Caco-2 (cell line): ENCODE data around the gene MRE11. TPM values are rescaled to one million over a fixed set of nuclear protein-coding genes. Genes with fewer than 3 reads are reported as not detected.
"Not testable (repeated sequence)": the region's sequence is repeated elsewhere in the genome, so short reads cannot be mapped to it uniquely, and the experiment has no call there.

ENCODE experiments used
- BruUV-seq: library from RNA; stranded (reverse); fragments of 400-500 nt; replicated peaks from 2 replicates; lab custom pipeline; 2021; lab: Mats Ljungman, UMichigan
- CTCF ChIA-PET: fragments of 300-600 bp; sonication (Branson Sonifier 250); formaldehyde crosslinking; loops from one replicate; lab custom pipeline; 2022; ENCODE audit warnings: antibody characterized with exemption; lab: Charles Lee
- POLR2A ChIA-PET: fragments of 300-600 bp; sonication (Branson Sonifier 250); formaldehyde crosslinking; loops from one replicate; lab custom pipeline; 2022; ENCODE audit warnings: antibody characterized with exemption; lab: Charles Lee
- DNase-seq, 2 experiments: peaks; one replicate each; pipeline versions ENCODE4 v3.0.0 to v3.0.0-alpha.2; 2020 to 2022
- H3K27me3 ChIP-seq: replicated peaks from 2 replicates; pipeline ENCODE4 v1.6.0; 2011; ENCODE audit warnings: low read length; ENCODE audit not compliant: control insufficient read depth, insufficient read depth
- H3K36me3 ChIP-seq: 2 replicates; pipeline ENCODE4 v1.5.1; 2011; ENCODE audit warnings: low read length; ENCODE audit not compliant: control insufficient read depth, insufficient read depth
- H3K4me1 ChIP-seq: fragments of 250-450 bp; sonication (Bioruptor Pico); 2 replicates; pipeline ENCODE4 v1.5.1; 2020; ENCODE audit warnings: mild to moderate bottlenecking
- H3K4me3 ChIP-seq: 2 replicates; pipeline ENCODE4 v1.5.1; 2011; ENCODE audit warnings: low read depth, mild to moderate bottlenecking, control low read depth, low read length
- H3K9me3 ChIP-seq: fragments of 250-450 bp; sonication (Bioruptor Pico); 2 replicates; pipeline ENCODE4 v1.5.1; 2020; ENCODE audit warnings: mild to moderate bottlenecking, moderate library complexity
- H3K27ac Mint-ChIP-seq: one replicate; pipeline ENCODE4 v1.8.0; 2022; ENCODE audit warnings: mixed read lengths; ENCODE audit not compliant: unreplicated experiment
- H3K27me3 Mint-ChIP-seq: one replicate; pipeline ENCODE4 v1.8.0; 2022; ENCODE audit warnings: mixed read lengths; ENCODE audit not compliant: insufficient read depth, unreplicated experiment
- H3K36me3 Mint-ChIP-seq: one replicate; pipeline ENCODE4 v1.8.0; 2022; ENCODE audit warnings: mild to moderate bottlenecking, mixed read lengths; ENCODE audit not compliant: insufficient read depth, unreplicated experiment
- H3K4me1 Mint-ChIP-seq: one replicate; pipeline ENCODE4 v1.8.0; 2022; ENCODE audit warnings: low read depth, mixed read lengths; ENCODE audit not compliant: unreplicated experiment
- H3K4me3 Mint-ChIP-seq: one replicate; pipeline ENCODE4 v1.8.0; 2022; ENCODE audit warnings: mild to moderate bottlenecking, moderate library complexity, mixed read lengths; ENCODE audit not compliant: unreplicated experiment
- H3K9me3 Mint-ChIP-seq: one replicate; pipeline ENCODE4 v1.8.0; 2022; ENCODE audit warnings: mixed read lengths; ENCODE audit not compliant: unreplicated experiment
- intact Hi-C: fragments of 100-400 bp; cut with micrococcal nuclease; formaldehyde crosslinking; loops from one replicate; pipeline ENCODE4 v1.10.0; 2022; ENCODE audit not compliant: unreplicated experiment
- total RNA-seq: library from RNA; stranded (reverse); gene quantifications from 2 replicates; pipeline ENCODE4 v1.2.3, GENCODE V29; 2022
- TF ChIP-seq, protein P1 (sequence below), 2 experiments: fragments of 200-600 bp in 1 of 2; IDR thresholded peaks; 1 replicate in 1 of 2; 2 replicates in 1 of 2; pipeline versions ENCODE4 v1.5.1 to v1.8.0; 2011 to 2022; ENCODE audit warnings: antibody characterized with exemption in 1 of 2, control low read depth in 1 of 2, inconsistent platforms in 1 of 2, low read depth in 1 of 2, low read length in 1 of 2, mild to moderate bottlenecking in 1 of 2, moderate library complexity in 1 of 2; ENCODE audit not compliant: insufficient read depth in 1 of 2, severe bottlenecking in 1 of 2, unreplicated experiment in 1 of 2

MRE11 gene
- total RNA-seq, 1 experiment from 2014 or later = 80.0 TPM

GRCh38 chr11:94400050-94400449, 93.6 kb downstream of the MRE11 start:
- DNase-seq = no peak
- Histone ChIP-seq H3K4me3 (no peak overlapping the region), H3K4me1 (peaks cover 6% of the 10 kb centered on the region; the same call in 1 of the 2 replicates), H3K36me3 (no peaks in the 10 kb centered on the region), H3K27me3 (peaks cover 3% of the 10 kb centered on the region), H3K9me3 (no peaks in the 10 kb centered on the region)
- TF ChIP-seq, protein P1, sequence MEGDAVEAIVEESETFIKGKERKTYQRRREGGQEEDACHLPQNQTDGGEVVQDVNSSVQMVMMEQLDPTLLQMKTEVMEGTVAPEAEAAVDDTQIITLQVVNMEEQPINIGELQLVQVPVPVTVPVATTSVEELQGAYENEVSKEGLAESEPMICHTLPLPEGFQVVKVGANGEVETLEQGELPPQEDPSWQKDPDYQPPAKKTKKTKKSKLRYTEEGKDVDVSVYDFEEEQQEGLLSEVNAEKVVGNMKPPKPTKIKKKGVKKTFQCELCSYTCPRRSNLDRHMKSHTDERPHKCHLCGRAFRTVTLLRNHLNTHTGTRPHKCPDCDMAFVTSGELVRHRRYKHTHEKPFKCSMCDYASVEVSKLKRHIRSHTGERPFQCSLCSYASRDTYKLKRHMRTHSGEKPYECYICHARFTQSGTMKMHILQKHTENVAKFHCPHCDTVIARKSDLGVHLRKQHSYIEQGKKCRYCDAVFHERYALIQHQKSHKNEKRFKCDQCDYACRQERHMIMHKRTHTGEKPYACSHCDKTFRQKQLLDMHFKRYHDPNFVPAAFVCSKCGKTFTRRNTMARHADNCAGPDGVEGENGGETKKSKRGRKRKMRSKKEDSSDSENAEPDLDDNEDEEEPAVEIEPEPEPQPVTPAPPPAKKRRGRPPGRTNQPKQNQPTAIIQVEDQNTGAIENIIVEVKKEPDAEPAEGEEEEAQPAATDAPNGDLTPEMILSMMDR (IDR thresholded peaks at IDR 0.05; ENCODE audit: insufficient read depth in 1 of 2, low read depth in 1 of 2, low read length in 1 of 2, severe bottlenecking in 1 of 2, unreplicated experiment in 1 of 2) = no peak
- Mint-ChIP-seq H3K27ac (no peak overlapping the region), H3K27me3 (peaks cover 19% of the 10 kb centered on the region), H3K4me3 (peak overlapping the region; percentile 72), H3K36me3 (no peaks in the 10 kb centered on the region), H3K4me1 (peaks cover 18% of the 10 kb centered on the region), H3K9me3 (no peaks in the 10 kb centered on the region)
- POLR2A ChIA-PET = no interaction called here
- intact Hi-C loops = loop anchor here (5.0 kb wide), 2 partner anchors 88 to 218 kb away; no protein-coding TSS in a partner anchor
- CTCF ChIA-PET = no interaction called here
- TSS peak; percentile 63 for BruUV-seq

DNA sequence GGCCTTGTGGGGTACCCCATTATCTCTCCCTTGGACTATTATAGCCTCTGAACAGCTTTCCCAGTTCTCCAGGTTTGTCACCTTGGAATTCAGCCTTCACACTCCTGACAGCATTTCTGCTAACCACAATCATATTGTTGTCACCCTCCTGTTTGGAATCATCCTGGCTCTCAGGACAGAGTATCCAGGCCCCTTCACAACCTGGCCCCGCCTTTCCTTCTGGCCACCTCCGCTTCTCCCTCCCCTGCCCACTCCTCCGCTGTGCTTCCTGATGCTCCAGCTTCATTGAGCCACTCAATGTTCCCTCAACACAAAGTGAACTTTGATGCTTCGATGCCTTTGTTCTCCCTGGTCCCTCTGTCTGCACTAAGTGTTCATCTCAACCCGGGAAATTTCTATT, 95.5 kb downstream of the MRE11 start:
- Histone ChIP-seq H3K36me3 (no peaks in the 10 kb centered on the region), H3K27me3 (peaks cover 3% of the 10 kb centered on the region), H3K4me1 (peaks cover 6% of the 10 kb centered on the region; the same call in 1 of the 2 replicates), H3K9me3 (no peaks in the 10 kb centered on the region), H3K4me3 (no peak overlapping the region)
- no peaks in the 10 kb centered on the region for H3K36me3 Mint-ChIP-seq
- ChIA-PET POLR2A (no interaction called here), CTCF (no interaction called here)
- peaks cover 18% of the 10 kb centered on the region for H3K4me1 Mint-ChIP-seq
- BruUV-seq = no TSS peak
- no peaks in the 10 kb centered on the region for H3K9me3 Mint-ChIP-seq
- intact Hi-C loops = no loop called here
- no peak overlapping the region for H3K4me3 Mint-ChIP-seq
- H3K27me3 Mint-ChIP-seq = peaks cover 19% of the 10 kb centered on the region
- no peak for DNase-seq
- TF ChIP-seq, protein P1 (IDR thresholded peaks at IDR 0.05; ENCODE audit: insufficient read depth in 1 of 2, low read depth in 1 of 2, low read length in 1 of 2, severe bottlenecking in 1 of 2, unreplicated experiment in 1 of 2) = no peak
- H3K27ac Mint-ChIP-seq = no peak overlapping the region

GRCh38 chr11:94396282-94396681, 97.4 kb downstream of the MRE11 start:
- TF ChIP-seq, protein P1 (IDR thresholded peaks at IDR 0.05; ENCODE audit: insufficient read depth in 1 of 2, low read depth in 1 of 2, low read length in 1 of 2, severe bottlenecking in 1 of 2, unreplicated experiment in 1 of 2) = no peak
- POLR2A ChIA-PET = no interaction called here
- Histone ChIP-seq H3K36me3 (no peaks in the 10 kb centered on the region), H3K4me3 (no peak overlapping the region), H3K9me3 (no peaks in the 10 kb centered on the region), H3K27me3 (peaks cover 3% of the 10 kb centered on the region), H3K4me1 (peaks cover 6% of the 10 kb centered on the region; the same call in 1 of the 2 replicates)
- Mint-ChIP-seq H3K27ac (no peak overlapping the region), H3K4me3 (no peak overlapping the region), H3K36me3 (no peaks in the 10 kb centered on the region), H3K4me1 (peaks cover 10% of the 10 kb centered on the region), H3K27me3 (peaks cover 21% of the 10 kb centered on the region), H3K9me3 (no peaks in the 10 kb centered on the region)
- CTCF ChIA-PET = interaction anchor here (0.7 kb wide), 1 partner anchor 75 kb away, joined by 6 read pairs; no protein-coding TSS in a partner anchor
- no peak for DNase-seq
- no TSS peak for BruUV-seq
- intact Hi-C loops = no loop called here

DNA sequence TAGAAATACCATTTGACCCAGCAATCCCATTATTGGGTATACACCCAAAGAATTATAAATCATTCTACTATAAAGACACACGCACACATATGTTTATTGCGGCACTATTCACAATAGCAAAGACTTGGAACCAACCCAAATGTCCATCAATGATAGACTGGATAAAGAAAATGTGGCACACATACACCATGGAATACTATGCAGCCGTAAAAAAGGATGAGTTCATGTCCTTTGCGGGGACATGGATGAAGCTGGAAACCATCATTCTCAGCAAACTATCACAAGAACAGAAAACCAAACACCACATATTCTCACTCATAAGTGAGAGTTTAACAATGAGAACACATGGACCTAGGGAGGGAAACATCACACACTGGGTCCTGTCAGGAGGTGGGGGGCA, 101.7 kb downstream of the MRE11 start:
- H3K4me1 ChIP-seq, H3K4me3 Mint-ChIP-seq, intact Hi-C loops, BruUV-seq, H3K4me1 Mint-ChIP-seq, H3K4me3 ChIP-seq, DNase-seq, H3K27ac Mint-ChIP-seq, H3K36me3 Mint-ChIP-seq, H3K27me3 ChIP-seq, H3K27me3 Mint-ChIP-seq, H3K9me3 Mint-ChIP-seq, H3K9me3 ChIP-seq, POLR2A ChIA-PET, CTCF ChIA-PET, H3K36me3 ChIP-seq: not testable (repeated sequence)
